ENCODE data around the gene S100A6. TPM values are rescaled to one million over a fixed set of nuclear protein-coding genes. Genes with fewer than 3 reads are reported as not detected.

S100A6 gene
- polyA plus RNA-seq, 2 of the 4 experiments (the other 2 are of a cell fraction) = 898 to 3,552 TPM

- TF ChIP-seq POLR2A (IDR thresholded peaks at IDR 0.05; ENCODE audit: low read length) (peak; percentile 85), BCL3 (IDR thresholded peaks at IDR 0.05) (peak; percentile 74; the same call in 2 of the 3 replicates), MAX (IDR thresholded peaks at IDR 0.05) (peak; percentile 83), EHF (CRISPR knock-in tag; IDR thresholded peaks at IDR 0.05) (0 out of 2 replicates have a peak, but pooled peaks have one; percentile 20), PBX3 (IDR thresholded peaks at IDR 0.05) (peak; percentile 55; the same call in 1 of the 2 replicates), RAD21 (conservative IDR thresholded peaks at IDR 0.05 in 1 of 2, IDR thresholded peaks at IDR 0.05 in 1 of 2) (peak; percentile 12 to 24; a peak in 2 of 5 replicates), HOXA7 (CRISPR knock-in tag; IDR thresholded peaks at IDR 0.05) (0 out of 2 replicates have a peak, but pooled peaks have one; percentile 45), USF2 (IDR thresholded peaks at IDR 0.05) (no peak), JUN (IDR thresholded peaks at IDR 0.05) (peak; percentile 62 to 82), HDAC2 (IDR thresholded peaks at IDR 0.05) (no peak), FOSB (CRISPR knock-in tag; IDR thresholded peaks at IDR 0.05) (no peak), NFE2L2 (conservative IDR thresholded peaks at IDR 0.05; ENCODE audit: low read length) (0 out of 2 replicates have a peak, but pooled peaks have one; percentile 12), FOSL2 (IDR thresholded peaks at IDR 0.05) (no peak), FOSL2 (CRISPR knock-in tag; IDR thresholded peaks at IDR 0.05) (no peak)
- WGBS (ENCODE audit: missing lambda C conversion rate) = under 1% methylated on average over 14 of the region's 19 CpGs
- H3K27ac ChIP-seq = peak within 1 kb of the TSS; percentile 96 to 97
- peaks cover 96% of the 10 kb centered on the region for H3K4me1 ChIP-seq
- CTCF ChIA-PET = interaction anchor here (0.7 to 16.2 kb wide), 8 partner anchors 10 to 54 kb away, joined by 3 to 141 read pairs (median 22); partner anchors contain the start of genes S100A2 and S100A6
- peak; percentile 94 to 97 for DNase-seq (ENCODE audit: low read depth in 1 of 2, low spot score in 1 of 2)
- peak within 1 kb of the TSS; percentile 99 for H3K4me2 ChIP-seq
- POLR2A ChIA-PET = interaction anchor here (0.5 to 6.8 kb wide), 10 partner anchors 11 to 445 kb away, joined by 3 to 114 read pairs (median 4); partner anchors contain the start of genes CHTOP, RPS27, S100A2 and S100A6
- H3K4me3 ChIP-seq = peak within 1 kb of the TSS; percentile 62
- peak; percentile 87 for FAIRE-seq
- peak; percentile 70 to 79 for ATAC-seq
- no peaks in the 10 kb centered on the region for H3K9me3 ChIP-seq
These were observed 9.6 kb upstream of the S100A6 start, which contains the start of gene S100A4 for GRCh38 chr1:153545067-153546055. S100A4 (minus strand) TSS chr1:153545806; CDS start chr1:153544794, 1,012 bp downstream.

DNA sequence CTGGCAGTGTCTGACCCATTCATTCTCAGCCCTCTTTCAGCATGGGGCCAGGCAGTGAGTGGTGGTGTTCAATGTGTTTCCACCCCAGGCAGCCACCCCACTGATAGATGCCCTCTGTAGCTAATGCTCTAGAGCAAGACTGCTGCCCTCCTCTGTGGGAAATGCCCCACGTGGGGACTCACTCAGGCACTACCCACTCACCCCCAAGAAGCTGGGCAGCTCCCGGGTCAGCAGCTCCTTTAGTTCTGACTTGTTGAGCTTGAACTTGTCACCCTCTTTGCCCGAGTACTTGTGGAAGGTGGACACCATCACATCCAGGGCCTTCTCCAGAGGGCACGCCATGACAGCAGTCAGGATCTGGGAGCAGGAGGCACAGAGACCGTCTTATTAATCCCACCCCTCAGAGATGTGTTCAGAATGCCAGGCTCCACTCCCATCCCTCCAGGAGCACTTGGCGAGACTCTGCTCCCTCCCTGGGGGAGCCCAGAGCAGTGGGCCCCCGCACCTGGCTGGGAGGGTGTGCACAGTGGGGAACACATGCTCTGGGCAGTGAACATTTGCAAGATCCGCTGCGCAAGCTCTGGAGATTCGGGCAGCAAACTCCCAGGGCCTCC, 8.8 kb upstream of the S100A6 start:
- ChIA-PET CTCF (interaction anchor here (0.7 to 16.2 kb wide), 8 partner anchors 11 to 55 kb away, joined by 3 to 141 read pairs (median 22); partner anchors contain the start of genes S100A2 and S100A6), POLR2A (interaction anchor here (0.5 to 6.8 kb wide), 11 partner anchors 10 to 446 kb away, joined by 3 to 114 read pairs (median 4); partner anchors contain the start of genes CHTOP, INTS3, RPS27 and S100A2)
- peak overlapping the region; percentile 99 for H3K4me2 ChIP-seq
- FAIRE-seq = no peak
- peak; percentile 0 to 1; a peak in 2 of 6 replicates for ATAC-seq
- 8% methylated on average over 10 of the region's 10 CpGs for WGBS (ENCODE audit: missing lambda C conversion rate)
- peaks cover 88% of the 10 kb centered on the region for H3K4me1 ChIP-seq
- DNase-seq (ENCODE audit: low read depth in 1 of 2, low spot score in 1 of 2) = no peak
- TF ChIP-seq, protein P1, sequence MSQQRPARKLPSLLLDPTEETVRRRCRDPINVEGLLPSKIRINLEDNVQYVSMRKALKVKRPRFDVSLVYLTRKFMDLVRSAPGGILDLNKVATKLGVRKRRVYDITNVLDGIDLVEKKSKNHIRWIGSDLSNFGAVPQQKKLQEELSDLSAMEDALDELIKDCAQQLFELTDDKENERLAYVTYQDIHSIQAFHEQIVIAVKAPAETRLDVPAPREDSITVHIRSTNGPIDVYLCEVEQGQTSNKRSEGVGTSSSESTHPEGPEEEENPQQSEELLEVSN (IDR thresholded peaks at IDR 0.05; ENCODE audit: borderline replicate concordance, low read depth) = 0 out of 2 replicates have a peak, but pooled peaks have one; percentile 7
- TF ChIP-seq, protein P2, sequence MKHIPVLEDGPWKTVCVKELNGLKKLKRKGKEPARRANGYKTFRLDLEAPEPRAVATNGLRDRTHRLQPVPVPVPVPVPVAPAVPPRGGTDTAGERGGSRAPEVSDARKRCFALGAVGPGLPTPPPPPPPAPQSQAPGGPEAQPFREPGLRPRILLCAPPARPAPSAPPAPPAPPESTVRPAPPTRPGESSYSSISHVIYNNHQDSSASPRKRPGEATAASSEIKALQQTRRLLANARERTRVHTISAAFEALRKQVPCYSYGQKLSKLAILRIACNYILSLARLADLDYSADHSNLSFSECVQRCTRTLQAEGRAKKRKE (CRISPR knock-in tag; IDR thresholded peaks at IDR 0.05; ENCODE audit: low read depth) = no peak
- H3K9me3 ChIP-seq = no peaks in the 10 kb centered on the region
- peak overlapping the region; percentile 96 to 97 for H3K27ac ChIP-seq
- peak overlapping the region; percentile 62 for H3K4me3 ChIP-seq

Measured in A549 (cell line).